ENCODE results near the gene COL20A1. TPM values are rescaled to one million over a fixed set of nuclear protein-coding genes. Genes with fewer than 3 reads are reported as not detected.
A peak's percentile ranks its signal among the peaks of the same experiment; 100 is the strongest.
"Not testable (repeated sequence)": the region's sequence is repeated elsewhere in the genome, so short reads cannot be mapped to it uniquely, and the experiment has no call there.

COL20A1 gene
- polyA plus RNA-seq, 1 donor, result 1.2 TPM

- no peak for DNase-seq
These were observed 2.8 kb upstream of the COL20A1 start for GRCh38 chr20:63290136-63290676.

GRCh38 chr20:63290677-63291472 is 2.1 kb upstream of the COL20A1 start:
- peak; percentile 31 for DNase-seq

- no peak for DNase-seq
These were observed 1.2 kb upstream of the COL20A1 start for GRCh38 chr20:63291811-63292210.

GRCh38 chr20:63292292-63292701 is 689 bp upstream of the COL20A1 start:
- DNase-seq, result no peak

- DNase-seq, result no peak
These were observed 470 bp downstream of the COL20A1 start for GRCh38 chr20:63293456-63293855.

GRCh38 chr20:63293871-63294535 is 1.0 kb downstream of the COL20A1 start:
- no peak for DNase-seq

GRCh38 chr20:63294536-63294900 is 1.5 kb downstream of the COL20A1 start:
- DNase-seq, result no peak

- DNase-seq, result no peak
These were observed 2.0 kb downstream of the COL20A1 start for GRCh38 chr20:63295018-63295417.

GRCh38 chr20:63295422-63295821 is 2.4 kb downstream of the COL20A1 start:
- no peak for DNase-seq

GRCh38 chr20:63295846-63296245 is 2.9 kb downstream of the COL20A1 start:
- no peak for DNase-seq

- DNase-seq, result no peak
These were observed 3.7 kb downstream of the COL20A1 start for GRCh38 chr20:63296531-63297299.

- DNase-seq, result no peak
These were observed 4.4 kb downstream of the COL20A1 start for GRCh38 chr20:63297371-63297781.

GRCh38 chr20:63297796-63298572 is 5.0 kb downstream of the COL20A1 start:
- DNase-seq, result no peak

- DNase-seq, result no peak
These were observed 5.8 kb downstream of the COL20A1 start for GRCh38 chr20:63298731-63299312.

- DNase-seq, result no peak
These were observed 8.7 kb downstream of the COL20A1 start for GRCh38 chr20:63301671-63302070.

GRCh38 chr20:63303095-63303666 is 10.2 kb downstream of the COL20A1 start:
- no peak for DNase-seq

GRCh38 chr20:63305393-63305792 is 12.4 kb downstream of the COL20A1 start:
- DNase-seq, result no peak

GRCh38 chr20:63305933-63306672 is 13.1 kb downstream of the COL20A1 start:
- not testable (repeated sequence) for DNase-seq

GRCh38 chr20:63306673-63307537 is 13.9 kb downstream of the COL20A1 start:
- no peak for DNase-seq
